Measurements from ENCODE around the gene FCMR.
A peak's percentile ranks its signal among the peaks of the same experiment; 100 is the strongest.
"Not testable (repeated sequence)": the region's sequence is repeated elsewhere in the genome, so short reads cannot be mapped to it uniquely, and the experiment has no call there.

FCMR gene

DNA sequence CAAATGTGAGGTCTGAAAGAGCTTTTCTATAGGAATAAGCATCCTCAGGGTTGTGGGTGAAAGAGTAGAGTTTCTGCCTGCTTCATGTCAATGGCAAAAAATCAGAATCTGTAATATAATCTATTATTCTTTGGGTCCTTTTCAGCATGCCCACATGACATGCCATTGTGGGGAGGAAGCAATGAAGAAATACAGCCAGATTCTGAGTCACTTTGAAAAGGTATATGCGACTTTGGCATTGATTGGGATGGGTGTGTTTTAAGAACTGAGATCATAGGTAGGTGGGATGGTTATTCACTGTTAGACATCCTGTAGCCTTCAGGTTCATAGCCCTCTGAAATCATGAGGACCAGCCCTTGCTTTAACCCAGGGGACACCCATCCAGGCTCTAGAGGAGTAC is 54.5 kb downstream of the FCMR start:
- DNase-seq = no peak

DNA sequence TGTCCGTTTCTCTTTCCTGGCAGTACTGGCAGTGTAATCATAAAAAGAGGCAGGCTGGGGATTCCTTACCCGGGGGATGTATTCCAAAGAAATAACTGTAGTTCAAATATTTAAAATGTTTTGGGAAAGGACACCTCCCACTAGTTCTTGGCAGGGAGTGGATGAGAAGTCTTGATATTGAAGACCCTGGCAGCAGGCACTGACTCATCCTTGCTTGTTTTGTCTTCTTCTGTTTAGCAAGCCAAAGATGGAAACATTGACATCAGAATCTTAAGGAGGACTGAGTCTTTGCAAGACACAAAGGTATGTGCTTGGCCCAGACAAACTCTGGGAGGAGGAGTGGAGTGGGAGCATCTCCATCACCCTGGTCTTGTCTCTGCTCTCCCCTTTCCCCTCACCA is 55.7 kb downstream of the FCMR start:
- DNase-seq = no peak

DNA sequence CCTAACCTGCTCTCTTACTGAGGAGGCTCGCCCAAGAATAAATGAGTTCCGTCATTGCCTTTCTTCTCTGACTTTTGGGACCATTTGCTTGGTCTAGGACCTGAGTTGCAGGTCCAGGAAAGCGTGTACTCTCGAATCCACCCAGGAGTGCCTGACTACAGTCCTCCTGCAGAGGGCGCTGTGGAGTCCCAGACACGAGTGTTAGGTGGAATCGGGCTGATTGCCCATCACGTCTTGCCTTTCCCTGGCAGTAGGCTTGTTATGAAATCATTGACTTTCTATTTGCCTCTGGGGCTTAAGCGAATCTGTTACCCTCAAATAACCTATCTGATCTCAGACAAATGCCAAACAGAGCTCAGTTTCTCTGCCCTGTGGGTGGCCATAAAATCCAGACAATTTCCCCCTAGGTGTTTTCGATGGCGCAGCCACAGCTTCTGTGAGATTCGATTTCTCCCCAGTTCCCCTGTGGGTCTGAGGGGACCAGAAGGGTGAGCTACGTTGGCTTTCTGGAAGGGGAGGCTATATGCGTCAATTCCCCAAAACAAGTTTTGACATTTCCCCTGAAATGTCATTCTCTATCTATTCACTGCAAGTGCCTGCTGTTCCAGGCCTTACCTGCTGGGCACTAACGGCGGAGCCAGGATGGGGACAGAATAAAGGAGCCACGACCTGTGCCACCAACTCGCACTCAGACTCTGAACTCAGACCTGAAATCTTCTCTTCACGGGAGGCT is 56.6 kb downstream of the FCMR start, which contains the start of gene IL20:
Gene IL20, plus strand, starts transcription at position 685 of the 733 bp plus-strand sequence. CDS start 230 bp downstream, outside the sequence.
- DNase-seq = peak; percentile 45 to 66

DNA sequence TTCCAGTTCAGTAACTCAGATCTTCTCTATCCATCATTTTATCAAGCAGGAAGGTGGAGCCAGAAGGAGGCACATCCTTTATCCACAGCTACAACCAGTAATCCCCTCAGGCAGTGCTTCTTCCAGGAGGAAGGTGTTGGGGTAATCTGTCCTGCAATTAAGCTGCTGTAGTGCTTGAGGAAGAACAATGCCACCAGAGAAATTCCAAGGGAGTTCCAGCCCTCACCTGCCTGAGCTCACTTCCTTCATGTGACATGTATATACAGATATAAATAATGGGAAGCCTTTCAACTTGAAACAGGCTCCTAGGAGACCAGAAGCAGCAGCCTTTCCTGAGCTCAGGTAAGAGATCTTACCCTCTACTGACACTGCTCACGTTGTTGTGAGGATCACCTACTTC is 58.5 kb downstream of the FCMR start:
- no peak for DNase-seq

DNA sequence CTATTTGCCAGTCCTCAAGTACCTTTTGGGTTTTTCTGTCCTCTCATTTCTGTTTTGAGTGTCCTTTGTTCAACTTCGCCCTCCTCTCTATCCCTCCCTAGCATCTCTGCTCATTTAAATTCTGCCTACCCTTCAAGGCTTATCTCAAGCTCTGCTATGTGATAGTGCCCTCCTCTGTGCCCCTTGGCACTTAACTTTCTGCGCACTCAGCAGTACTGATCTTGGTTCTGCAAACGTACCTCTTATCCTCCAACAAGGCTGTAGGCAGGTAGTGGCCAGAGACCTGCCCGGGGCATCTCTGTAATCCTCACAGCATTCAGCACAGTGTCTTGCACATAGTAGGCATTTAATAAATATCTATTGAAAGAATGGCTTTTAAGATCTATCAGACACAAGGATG is 61.6 kb downstream of the FCMR start:
- DNase-seq = no peak

DNA sequence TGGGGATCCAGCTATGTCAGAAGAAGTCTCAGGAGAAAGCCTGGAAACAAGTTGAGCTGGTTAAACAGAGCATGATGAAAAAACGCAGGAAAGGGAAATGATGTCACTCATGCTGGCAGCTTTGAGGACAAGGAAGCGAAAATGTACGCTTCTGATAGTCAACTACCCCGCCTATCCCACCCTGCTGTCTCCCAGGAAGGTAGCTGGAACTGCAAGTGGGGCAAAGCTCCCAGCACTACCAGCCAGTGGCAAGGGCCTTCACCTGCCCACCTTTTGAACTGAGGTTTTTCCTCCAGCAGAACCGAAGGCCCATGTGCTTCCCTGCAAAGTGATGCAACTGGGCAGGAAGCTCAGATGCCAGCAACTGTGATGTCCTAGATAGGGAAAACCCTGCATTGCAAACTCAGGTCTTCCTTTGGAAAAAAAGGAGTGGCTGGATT is 62.6 kb downstream of the FCMR start:
- DNase-seq = no peak

DNA sequence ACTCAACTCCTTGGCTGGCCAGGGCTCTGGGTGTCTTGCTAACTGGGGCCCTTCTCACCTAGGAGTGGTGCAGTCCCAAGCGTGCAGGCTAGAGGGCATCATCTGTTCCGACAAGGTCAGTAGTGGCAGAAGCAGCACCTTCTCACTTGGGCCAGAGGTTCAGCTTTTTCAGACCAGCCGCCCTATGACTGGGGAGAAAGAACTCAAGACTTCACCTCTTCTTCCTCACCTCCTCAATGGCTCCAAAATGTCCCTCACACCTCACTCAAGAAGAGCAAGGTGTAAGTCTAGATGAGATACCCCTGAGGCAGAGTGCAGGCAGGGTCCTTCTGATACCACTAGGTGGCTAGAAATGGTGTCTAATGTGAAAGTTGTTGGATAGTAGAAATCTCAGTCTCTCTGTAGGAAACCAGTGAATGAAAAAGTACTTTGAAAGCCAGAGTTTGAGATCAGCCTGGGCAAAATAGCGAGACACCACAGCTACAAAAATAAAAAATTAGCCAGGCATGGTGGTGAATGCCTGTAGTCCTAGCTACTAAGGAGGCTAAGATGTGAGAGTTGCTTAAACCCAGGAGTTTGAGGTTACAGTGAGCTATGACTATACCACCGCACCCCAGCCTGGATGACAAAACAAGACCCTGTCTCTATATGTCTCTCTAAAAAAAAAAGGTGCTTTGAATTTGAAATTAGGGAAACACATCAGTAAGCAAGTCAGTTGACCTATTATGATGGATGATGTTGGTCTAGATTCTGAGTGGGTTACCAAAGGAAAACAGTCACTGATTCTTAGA is 64.9 kb downstream of the FCMR start:
- DNase-seq = no peak

DNA sequence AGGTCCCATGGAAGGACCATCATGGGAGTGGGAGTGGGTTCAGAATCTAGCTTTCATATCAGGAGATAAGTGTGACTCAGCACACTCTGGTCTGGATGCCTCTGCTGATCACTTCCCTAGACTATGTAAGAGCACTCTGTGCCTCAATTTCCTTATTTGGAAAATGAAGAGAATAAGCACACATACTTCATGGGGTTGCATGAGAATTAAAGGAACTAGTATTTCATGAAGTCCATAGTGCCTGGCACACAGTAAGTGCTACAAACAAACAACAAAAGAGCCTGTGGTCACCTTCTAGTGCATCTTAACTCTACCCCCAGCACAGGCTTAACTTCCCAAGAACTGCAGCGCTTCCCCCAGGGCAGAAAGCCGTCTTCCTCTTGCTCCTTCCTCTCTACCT is 65.9 kb downstream of the FCMR start:
- DNase-seq = no peak

DNA sequence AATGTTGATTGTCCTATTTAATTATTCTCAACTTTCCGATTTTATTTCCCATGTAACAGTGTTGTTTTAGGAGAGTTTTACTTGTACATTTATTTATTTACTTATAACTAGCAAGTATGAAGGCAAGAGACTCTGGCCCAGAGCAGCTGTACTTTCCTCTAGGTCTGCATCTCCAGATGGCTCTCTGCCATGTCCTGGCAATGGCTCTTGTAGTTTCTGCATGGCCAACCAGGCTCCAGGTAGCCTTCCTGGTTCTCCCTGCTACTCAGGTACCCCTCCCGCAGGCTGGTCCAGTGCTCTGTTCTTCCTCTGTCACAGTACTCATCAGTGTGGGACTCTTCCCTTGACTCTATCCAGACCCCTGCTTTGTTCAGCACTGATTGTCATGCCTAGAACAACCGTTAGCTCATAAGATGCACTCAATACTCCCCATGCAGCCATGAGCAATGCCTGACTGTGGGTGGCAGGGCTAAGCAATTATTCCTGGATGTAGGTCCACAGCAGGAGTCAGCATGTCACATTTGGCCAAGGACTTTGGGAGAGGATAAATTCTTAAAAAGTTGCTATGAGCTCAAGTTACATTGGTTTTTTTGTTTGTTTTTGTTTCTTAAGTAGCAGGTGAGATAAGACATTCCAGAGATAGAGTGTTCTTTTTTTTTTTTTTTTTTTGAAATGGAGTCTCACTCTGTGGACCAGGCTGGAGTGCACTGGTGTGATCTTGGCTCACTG is 67.2 kb downstream of the FCMR start:
- DNase-seq = no peak

DNA sequence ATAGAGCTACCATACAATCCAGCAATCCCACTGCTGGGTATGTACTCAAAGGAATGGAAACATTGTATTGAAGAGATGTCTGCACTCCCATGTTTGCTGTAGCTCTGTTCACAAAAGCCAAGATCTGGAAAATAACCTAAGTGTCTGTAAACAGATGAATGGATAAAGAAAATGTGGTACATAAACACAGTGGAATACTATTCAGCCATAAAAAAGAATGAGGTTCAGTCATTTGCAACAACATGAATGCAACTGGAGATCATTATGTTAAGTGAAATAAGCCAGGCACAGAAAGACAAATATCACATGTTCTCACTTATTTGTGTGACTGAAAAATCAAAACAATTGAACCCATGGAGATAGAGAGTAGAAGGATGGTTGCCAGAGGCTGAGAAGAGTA is 68.0 kb downstream of the FCMR start:
- not testable (repeated sequence) for DNase-seq
